HepG2 (cell line): ENCODE results near the gene SH3D19. TPM values are rescaled to one million over a fixed set of nuclear protein-coding genes. Genes with fewer than 3 reads are reported as not detected.

Source experiments
- ATAC-seq: fragments of 200-7000 bp; cut with Tn5 transposase; 3 replicates; pipeline ENCODE4 v1.9.1; 2020; ENCODE audit warnings: mild to moderate bottlenecking, moderate library complexity
- BruUV-seq: library from RNA; stranded (reverse); fragments of 400-500 nt; replicated peaks from 2 replicates; lab custom pipeline; 2021; lab: Mats Ljungman, UMichigan
- CTCF ChIA-PET: fragments of 300-600 bp; formaldehyde crosslinking; extraction: SDS; loops from one replicate; lab custom pipeline; 2021; ENCODE audit warnings: low total read pairs, inconsistent platforms, low intra/inter-chr PET ratio; lab: Yijun Ruan, JAX
- POLR2A ChIA-PET: fragments of 350-600 bp; sonication (Branson Sonifier 250); formaldehyde crosslinking; loops from one replicate; lab custom pipeline; 2020; ENCODE audit warnings: antibody characterized with exemption, inconsistent platforms; lab: Yijun Ruan, JAX
- DNase-seq: peaks from one replicate; pipeline ENCODE4 v3.0.0-alpha.2; 2015; ENCODE audit warnings: low spot score
- FAIRE-seq: peaks from 3 replicates; lab custom pipeline; 2011; peaks lifted over from hg19 to GRCh38; lab: Jason Lieb, UNC
- H2AFZ ChIP-seq: one replicate; pipeline ENCODE4 v1.6.1; 2011; ENCODE audit warnings: low read length, inconsistent platforms
- H3K27ac ChIP-seq: fragments of 300-600 bp; 3 replicates; pipeline ENCODE4 v1.8.0; 2011; ENCODE audit warnings: mixed run types, mild to moderate bottlenecking, mixed read lengths, low read length, inconsistent platforms; ENCODE audit not compliant: insufficient read depth; ENCODE audit errors: extremely low read length
- H3K27me3 ChIP-seq, 2 experiments: fragments of 200-600 bp in 1 of 2; 2 replicates in 1 of 2; 3 replicates in 1 of 2; pipeline versions ENCODE4 v1.6.0 to v1.8.0; 2011; ENCODE audit warnings: low read length in 2 of 2, mild to moderate bottlenecking in 2 of 2, moderate library complexity in 2 of 2, inconsistent platforms in 1 of 2; ENCODE audit not compliant: insufficient read depth in 2 of 2, control insufficient read depth in 1 of 2
- H3K36me3 ChIP-seq, 2 experiments: fragments of 200-600 bp in 1 of 2; replicated peaks in 1 of 2; 2 replicates in 1 of 2; 3 replicates in 1 of 2; pipeline versions ENCODE4 v1.5.1 to v1.8.0; 2011; ENCODE audit warnings: low read length in 2 of 2, inconsistent platforms in 1 of 2; ENCODE audit not compliant: insufficient read depth in 2 of 2, control insufficient read depth in 1 of 2
- H3K4me1 ChIP-seq: 2 replicates; pipeline ENCODE4 v1.5.1; 2012; ENCODE audit warnings: low read length, inconsistent platforms; ENCODE audit not compliant: insufficient read depth
- H3K4me2 ChIP-seq: 2 replicates; pipeline ENCODE4 v1.6.0; 2011; ENCODE audit warnings: low read depth, low read length, inconsistent platforms
- H3K4me3 ChIP-seq, 3 experiments: fragments of 200-600 bp in 1 of 3; sonication (generic), shearing (Covaris generic) in 1 of 3; replicated peaks in 1 of 3; 2 replicates each; pipeline ENCODE4 v1.5.1; 2011 to 2016; ENCODE audit warnings: low read length in 3 of 3, inconsistent platforms in 2 of 3, low read depth in 2 of 3, mild to moderate bottlenecking in 2 of 3, control low read depth in 1 of 3, mixed read lengths in 1 of 3; ENCODE audit not compliant: insufficient read depth in 1 of 3
- H3K79me2 ChIP-seq: one replicate; pipeline ENCODE4 v1.6.1; 2011; ENCODE audit warnings: low read length, inconsistent platforms; ENCODE audit not compliant: insufficient read depth
- H3K9ac ChIP-seq: 2 replicates; pipeline ENCODE4 v1.6.0; 2011; ENCODE audit warnings: mild to moderate bottlenecking, low read depth, low read length, inconsistent platforms; ENCODE audit not compliant: insufficient read depth
- H3K9me3 ChIP-seq: 2 replicates; pipeline ENCODE4 v1.5.1; 2012; ENCODE audit warnings: mild to moderate bottlenecking, low read length
- H4K20me1 ChIP-seq: 2 replicates; pipeline ENCODE4 v1.6.0; 2011; ENCODE audit warnings: inconsistent platforms, mild to moderate bottlenecking, low read length, moderate library complexity; ENCODE audit not compliant: insufficient read depth
- ATF6 ChIP-seq: sonication (generic); formaldehyde crosslinking; conservative IDR thresholded peaks from 2 replicates; pipeline ENCODE4 v1.4.0; 2020; ENCODE audit warnings: missing genetic modification reagents
- HNRNPLL ChIP-seq: fragments of 200-400 bp; formaldehyde crosslinking; IDR thresholded peaks from 2 replicates; pipeline ENCODE4 v1.6.1; 2017; ENCODE audit warnings: mild to moderate bottlenecking, low read depth, low read length; ENCODE audit not compliant: poor library complexity, severe bottlenecking
- MAFF ChIP-seq: IDR thresholded peaks from 2 replicates; pipeline ENCODE4 v1.6.1; 2011; ENCODE audit warnings: low read depth, low read length, improper control_type of control experiment
- MLLT10 ChIP-seq: sonication (generic); formaldehyde crosslinking; IDR thresholded peaks from 2 replicates; pipeline ENCODE4 v1.4.0; 2020; ENCODE audit warnings: missing genetic modification reagents
- ONECUT2 ChIP-seq: sonication (generic); formaldehyde crosslinking; IDR thresholded peaks from 2 replicates; pipeline ENCODE4 v1.4.0; 2020; ENCODE audit warnings: missing genetic modification reagents
- PAX8 ChIP-seq: sonication (generic); formaldehyde crosslinking; IDR thresholded peaks from 2 replicates; pipeline ENCODE4 v1.8.0; 2022; ENCODE audit warnings: mild to moderate bottlenecking, missing genetic modification reagents, borderline replicate concordance
- POGK ChIP-seq: sonication (generic); formaldehyde crosslinking; conservative IDR thresholded peaks from 2 replicates; pipeline ENCODE4 v1.8.0; 2022; ENCODE audit warnings: mild to moderate bottlenecking, moderate library complexity, missing genetic modification reagents
- POLR2AphosphoS5 ChIP-seq: IDR thresholded peaks from 2 replicates; pipeline ENCODE4 v1.6.1; 2012; ENCODE audit warnings: low read depth, low read length
- THAP11 ChIP-seq: IDR thresholded peaks from 2 replicates; pipeline ENCODE4 v1.6.1; 2016; ENCODE audit warnings: missing biosample characterization, missing genetic modification reagents
- TP53 ChIP-seq: sonication (generic); formaldehyde crosslinking; conservative IDR thresholded peaks from 2 replicates; pipeline ENCODE4 v1.4.0; 2020; ENCODE audit warnings: missing genetic modification reagents
- ZBTB1 ChIP-seq: sonication (generic); formaldehyde crosslinking; IDR thresholded peaks from 2 replicates; pipeline ENCODE4 v1.4.0; 2020; ENCODE audit warnings: missing genetic modification reagents, borderline replicate concordance
- ZBTB37 ChIP-seq: sonication (generic); formaldehyde crosslinking; IDR thresholded peaks from 2 replicates; pipeline ENCODE4 v1.4.0; 2020; ENCODE audit warnings: mild to moderate bottlenecking, missing genetic modification reagents
- ZFP37 ChIP-seq: sonication (generic); formaldehyde crosslinking; IDR thresholded peaks from 2 replicates; pipeline ENCODE4 v1.4.0; 2020; ENCODE audit warnings: missing genetic modification reagents, borderline replicate concordance
- ZNF136 ChIP-seq: sonication (generic); formaldehyde crosslinking; IDR thresholded peaks from 2 replicates; pipeline ENCODE4 v1.8.1; 2022; ENCODE audit warnings: low read depth, mild to moderate bottlenecking, moderate library complexity, missing genetic modification reagents
- ZNF282 ChIP-seq: fragments of 450-650 bp; IDR thresholded peaks from 2 replicates; pipeline ENCODE4 v1.6.1; 2018; ENCODE audit not compliant: partially characterized antibody
- ZNF430 ChIP-seq: sonication (generic); formaldehyde crosslinking; IDR thresholded peaks from 2 replicates; pipeline ENCODE4 v1.9.0; 2021; ENCODE audit warnings: mild to moderate bottlenecking, missing genetic modification reagents
- ZNF549 ChIP-seq: sonication (generic); formaldehyde crosslinking; IDR thresholded peaks from 2 replicates; pipeline ENCODE4 v1.5.0; 2020; ENCODE audit warnings: missing genetic modification reagents
- ZNF556 ChIP-seq: sonication (generic); formaldehyde crosslinking; IDR thresholded peaks from 2 replicates; pipeline ENCODE4 v1.4.0; 2020; ENCODE audit warnings: mild to moderate bottlenecking, missing genetic modification reagents, borderline replicate concordance
- ZNF746 ChIP-seq: sonication (generic); formaldehyde crosslinking; IDR thresholded peaks from 2 replicates; pipeline ENCODE4 v1.8.0; 2022; ENCODE audit warnings: mild to moderate bottlenecking, missing genetic modification reagents
- ZNF761 ChIP-seq: sonication (generic); formaldehyde crosslinking; conservative IDR thresholded peaks from 2 replicates; pipeline ENCODE4 v1.4.0; 2020; ENCODE audit warnings: mild to moderate bottlenecking, missing genetic modification reagents
- WGBS: methylation state at CpG from one replicate; pipeline ENCODE4 v1.1.6; 2017; ENCODE audit warnings: low lambda C conversion rate; 5-methylcytosine and 5-hydroxymethylcytosine counted together
- in situ Hi-C: cut with HindIII; loops from 2 replicates; pipeline ENCODE4 v1.10.0; 2017; ENCODE audit warnings: low pct_unique_long_range_greater_than_20kb; ENCODE audit not compliant: extremely low pct_ligation_motif_present
- intact Hi-C: fragments of 100-400 bp; cut with micrococcal nuclease; formaldehyde crosslinking; loops from one replicate; pipeline ENCODE4 v1.10.0; 2022; ENCODE audit not compliant: unreplicated experiment
- polyA plus RNA-seq, 8 experiments: library from polyadenylated mRNA; depleted of rRNA in 3 of 8; stranded (reverse) in 7 of 8; unstranded in 1 of 8; fragments of >200 nt; fragmentation: Illumina TruSeq in 4 of 8; extraction: Trizol in 4 of 8; gene quantifications; 2 replicates each; pipeline versions ENCODE4 v1.2.1 to v1.2.3, GENCODE V29; 2011 to 2016; ENCODE audit warnings: low read depth in 4 of 8, missing spikeins in 1 of 8, mixed read lengths in 1 of 8; ENCODE audit not compliant: insufficient read depth in 1 of 8
- total RNA-seq, 5 experiments: library from RNA; depleted of rRNA; stranded (reverse); fragments of >200 nt; fragmentation: Illumina TruSeq; extraction: Trizol; gene quantifications; 2 replicates each; pipeline ENCODE4 v1.2.3, GENCODE V29; 2016; ENCODE audit warnings: low read depth in 1 of 5

SH3D19 gene
- total and polyA plus RNA-seq, 2 of the 13 experiments (the other 11 are each of a cell fraction or from before 2014, with no cell fraction given), result 31.2 to 38.0 TPM

GRCh38 chr4:151204925-151205524 lies 120.4 kb downstream of the SH3D19 start:
- CTCF ChIA-PET, result no interaction called here
- DNase-seq (peak; percentile 97), FAIRE-seq (peak; percentile 92), ATAC-seq (peak; percentile 95)
- no peaks in the 10 kb centered on the region for H3K9me3 ChIP-seq
- no peaks in the 10 kb centered on the region for H3K27me3 ChIP-seq
- H3K4me1 ChIP-seq, result peaks cover 94% of the 10 kb centered on the region
- peak overlapping the region; percentile 64; the same call in 1 of the 2 replicates for H3K9ac ChIP-seq
- H3K36me3 ChIP-seq, result peaks cover 4% of the 10 kb centered on the region in 2 experiments; a peak in 3 of 5 replicates
- H2AFZ ChIP-seq, result no peak overlapping the region
- H3K4me2 ChIP-seq, result peak overlapping the region; percentile 77
- POLR2A ChIA-PET, result interaction anchor here (0.9 to 4.1 kb wide), 6 partner anchors 10 to 189 kb away, joined by 3 to 27 read pairs (median 4); partner anchors contain the start of genes LRBA and SH3D19
- intact Hi-C loops (no loop called here), in situ Hi-C loops (no loop called here)
- BruUV-seq, result no TSS peak
- peak overlapping the region in 1 of 3 experiments; percentile 30; a peak in 1 of 6 replicates for H3K4me3 ChIP-seq
- WGBS, result 30% methylated on average over 10 of the region's 10 CpGs
- H3K27ac ChIP-seq, result peak overlapping the region; percentile 91
- no peaks in the 10 kb centered on the region for H4K20me1 ChIP-seq
- H3K79me2 ChIP-seq, result peaks cover 28% of the 10 kb centered on the region
- TF ChIP-seq HNRNPLL (no peak), MLLT10 (CRISPR knock-in tag) (no peak), THAP11 (CRISPR knock-in tag) (peak; percentile 73), ZFP37 (CRISPR knock-in tag) (no peak), ZBTB37 (CRISPR knock-in tag) (no peak), ONECUT2 (CRISPR knock-in tag) (no peak), ZNF549 (CRISPR knock-in tag) (no peak), ZNF430 (CRISPR knock-in tag) (peak; percentile 79; the same call in 1 of the 2 replicates), PAX8 (CRISPR knock-in tag) (no peak), TP53 (CRISPR knock-in tag) (no peak), ZNF746 (CRISPR knock-in tag) (0 out of 2 replicates have a peak, but pooled peaks have one; percentile 42), ZNF556 (CRISPR knock-in tag) (peak; percentile 75; the same call in 1 of the 2 replicates), POGK (CRISPR knock-in tag) (no peak), ZNF136 (CRISPR knock-in tag) (no peak), MAFF (no peak), ZNF282 (no peak), ATF6 (CRISPR knock-in tag) (no peak), ZNF761 (CRISPR knock-in tag) (0 out of 2 replicates have a peak, but pooled peaks have one; percentile 65), ZBTB1 (no peak), POLR2AphosphoS5 (no peak)
